Measurements from ENCODE around the gene RADX. TPM values are rescaled to one million over a fixed set of nuclear protein-coding genes. Genes with fewer than 3 reads are reported as not detected.

Gene RADX
- total RNA-seq, 2 experiments from 2014 or later, result 8.1 to 9.4 TPM

GRCh38 chrX:106581856-106582255 lies 29.9 kb upstream of the RADX start:
- Mint-ChIP-seq H3K4me3 (no peak overlapping the region), H3K4me1 (ENCODE audit: low read depth) (no peaks in the 10 kb centered on the region), H3K27ac (no peak overlapping the region), H3K9me3 (no peaks in the 10 kb centered on the region), H3K36me3 (ENCODE audit: low read depth) (no peaks in the 10 kb centered on the region), H3K27me3 (no peaks in the 10 kb centered on the region)
- no peak for TF ChIP-seq CTCF (IDR thresholded peaks at IDR 0.05)
- intact Hi-C loops (cut with DNase I, micrococcal nuclease), result no loop called here
- Histone ChIP-seq H3K36me3 (ENCODE audit: insufficient read depth, low read length) (no peaks in the 10 kb centered on the region), H3K9me3 (ENCODE audit: control insufficient read depth in 1 of 2, insufficient read depth in 1 of 2, low read length in 2 of 2) (peaks cover 0 to 8% of the 10 kb centered on the region in 2 experiments), H3K4me3 (ENCODE audit: low read length) (no peak overlapping the region), H3K27ac (ENCODE audit: low read depth in 1 of 2, low read length in 2 of 2) (no peak overlapping the region), H3K4me1 (ENCODE audit: insufficient read depth, low read length) (no peaks in the 10 kb centered on the region), H3K27me3 (ENCODE audit: control insufficient read depth in 1 of 2, insufficient read depth in 2 of 2, low read length in 2 of 2) (no peaks in the 10 kb centered on the region)
- ChIA-PET POLR2A (no interaction called here), CTCF (no interaction called here)
- ATAC-seq (ENCODE audit: poor library complexity), result no peak
- no peak for DNase-seq

- DNase-seq (no peak), ATAC-seq (ENCODE audit: poor library complexity) (no peak)
- no peak for TF ChIP-seq CTCF (IDR thresholded peaks at IDR 0.05)
- no peaks in the 10 kb centered on the region for H3K36me3 ChIP-seq (ENCODE audit: insufficient read depth, low read length)
- no peaks in the 10 kb centered on the region for H3K4me1 Mint-ChIP-seq (ENCODE audit: low read depth)
- no peak overlapping the region for H3K27ac Mint-ChIP-seq
- H3K4me3 ChIP-seq (ENCODE audit: low read length), result no peak overlapping the region
- POLR2A ChIA-PET, result no interaction called here
- intact Hi-C loops (cut with DNase I, micrococcal nuclease), result no loop called here
- no peaks in the 10 kb centered on the region for H3K27me3 ChIP-seq (ENCODE audit: control insufficient read depth in 1 of 2, insufficient read depth in 2 of 2, low read length in 2 of 2)
- no peaks in the 10 kb centered on the region for H3K36me3 Mint-ChIP-seq (ENCODE audit: low read depth)
- no peak overlapping the region for H3K27ac ChIP-seq (ENCODE audit: low read depth in 1 of 2, low read length in 2 of 2)
- no peaks in the 10 kb centered on the region for H3K27me3 Mint-ChIP-seq
- H3K9me3 ChIP-seq (ENCODE audit: control insufficient read depth in 1 of 2, insufficient read depth in 1 of 2, low read length in 2 of 2), result no peaks in the 10 kb centered on the region
- no peak overlapping the region for H3K4me3 Mint-ChIP-seq
- CTCF ChIA-PET, result no interaction called here
- no peaks in the 10 kb centered on the region for H3K4me1 ChIP-seq (ENCODE audit: insufficient read depth, low read length)
- H3K9me3 Mint-ChIP-seq, result no peaks in the 10 kb centered on the region
Observed at GRCh38 chrX:106585478-106585877, 26.3 kb upstream of the RADX start.

- ChIA-PET CTCF (no interaction called here), POLR2A (no interaction called here)
- intact Hi-C loops (cut with DNase I, micrococcal nuclease), result no loop called here
- no peaks in the 10 kb centered on the region for H3K9me3 ChIP-seq (ENCODE audit: control insufficient read depth in 1 of 2, insufficient read depth in 1 of 2, low read length in 2 of 2)
- H3K36me3 ChIP-seq (ENCODE audit: insufficient read depth, low read length), result no peaks in the 10 kb centered on the region
- no peaks in the 10 kb centered on the region for H3K4me1 Mint-ChIP-seq (ENCODE audit: low read depth)
- no peak for TF ChIP-seq CTCF (IDR thresholded peaks at IDR 0.05)
- H3K27ac ChIP-seq (ENCODE audit: low read depth in 1 of 2, low read length in 2 of 2), result no peak overlapping the region
- no peak for ATAC-seq (ENCODE audit: poor library complexity)
- H3K4me1 ChIP-seq (ENCODE audit: insufficient read depth, low read length), result no peaks in the 10 kb centered on the region
- H3K27me3 ChIP-seq (ENCODE audit: control insufficient read depth in 1 of 2, insufficient read depth in 2 of 2, low read length in 2 of 2), result no peaks in the 10 kb centered on the region
- no peak for DNase-seq
- H3K27ac Mint-ChIP-seq, result no peak overlapping the region
- no peaks in the 10 kb centered on the region for H3K36me3 Mint-ChIP-seq (ENCODE audit: low read depth)
- no peak overlapping the region for H3K4me3 Mint-ChIP-seq
- H3K27me3 Mint-ChIP-seq, result no peaks in the 10 kb centered on the region
- no peak overlapping the region for H3K4me3 ChIP-seq (ENCODE audit: low read length)
- no peaks in the 10 kb centered on the region for H3K9me3 Mint-ChIP-seq
Observed at GRCh38 chrX:106588801-106589200, 23.0 kb upstream of the RADX start.
